GM12874 (cell line): ENCODE measurements around the gene ZBTB34.

Experiments
- TF ChIP-seq, protein P1 (sequence below): IDR thresholded peaks from 2 replicates; pipeline ENCODE4 v1.5.1; 2011; ENCODE audit warnings: low read depth, mild to moderate bottlenecking, control low read depth, low read length, moderate library complexity; ENCODE audit not compliant: insufficient read depth

ZBTB34 gene

DNA sequence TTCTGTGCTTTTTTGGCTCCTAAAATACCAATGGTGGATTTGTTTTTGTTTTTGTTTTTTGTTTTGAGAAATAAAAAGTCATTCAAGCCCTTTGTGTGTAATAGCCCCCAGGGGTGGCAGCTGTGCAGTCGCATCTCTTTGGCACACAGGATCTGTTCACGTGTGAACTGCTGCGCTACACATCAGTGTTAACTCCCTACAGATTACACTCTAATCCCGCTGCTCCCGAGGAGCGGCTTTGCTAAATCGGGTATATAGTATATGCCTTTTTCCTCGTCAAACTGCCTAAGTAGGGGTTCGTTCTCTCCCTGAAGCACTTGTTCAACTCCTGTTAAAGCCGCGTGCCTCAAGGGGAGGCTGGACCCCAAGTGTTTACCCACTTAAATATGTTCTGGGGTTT, 22.3 kb downstream of the ZBTB34 start:
- TF ChIP-seq, protein P1, sequence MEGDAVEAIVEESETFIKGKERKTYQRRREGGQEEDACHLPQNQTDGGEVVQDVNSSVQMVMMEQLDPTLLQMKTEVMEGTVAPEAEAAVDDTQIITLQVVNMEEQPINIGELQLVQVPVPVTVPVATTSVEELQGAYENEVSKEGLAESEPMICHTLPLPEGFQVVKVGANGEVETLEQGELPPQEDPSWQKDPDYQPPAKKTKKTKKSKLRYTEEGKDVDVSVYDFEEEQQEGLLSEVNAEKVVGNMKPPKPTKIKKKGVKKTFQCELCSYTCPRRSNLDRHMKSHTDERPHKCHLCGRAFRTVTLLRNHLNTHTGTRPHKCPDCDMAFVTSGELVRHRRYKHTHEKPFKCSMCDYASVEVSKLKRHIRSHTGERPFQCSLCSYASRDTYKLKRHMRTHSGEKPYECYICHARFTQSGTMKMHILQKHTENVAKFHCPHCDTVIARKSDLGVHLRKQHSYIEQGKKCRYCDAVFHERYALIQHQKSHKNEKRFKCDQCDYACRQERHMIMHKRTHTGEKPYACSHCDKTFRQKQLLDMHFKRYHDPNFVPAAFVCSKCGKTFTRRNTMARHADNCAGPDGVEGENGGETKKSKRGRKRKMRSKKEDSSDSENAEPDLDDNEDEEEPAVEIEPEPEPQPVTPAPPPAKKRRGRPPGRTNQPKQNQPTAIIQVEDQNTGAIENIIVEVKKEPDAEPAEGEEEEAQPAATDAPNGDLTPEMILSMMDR = no peak

GRCh38 chr9:126883636-126884035, 23.2 kb downstream of the ZBTB34 start:
- TF ChIP-seq, protein P1 = no peak

- TF ChIP-seq, protein P1 = no peak
Measured at GRCh38 chr9:126885131-126885641, 24.7 kb downstream of the ZBTB34 start.

DNA sequence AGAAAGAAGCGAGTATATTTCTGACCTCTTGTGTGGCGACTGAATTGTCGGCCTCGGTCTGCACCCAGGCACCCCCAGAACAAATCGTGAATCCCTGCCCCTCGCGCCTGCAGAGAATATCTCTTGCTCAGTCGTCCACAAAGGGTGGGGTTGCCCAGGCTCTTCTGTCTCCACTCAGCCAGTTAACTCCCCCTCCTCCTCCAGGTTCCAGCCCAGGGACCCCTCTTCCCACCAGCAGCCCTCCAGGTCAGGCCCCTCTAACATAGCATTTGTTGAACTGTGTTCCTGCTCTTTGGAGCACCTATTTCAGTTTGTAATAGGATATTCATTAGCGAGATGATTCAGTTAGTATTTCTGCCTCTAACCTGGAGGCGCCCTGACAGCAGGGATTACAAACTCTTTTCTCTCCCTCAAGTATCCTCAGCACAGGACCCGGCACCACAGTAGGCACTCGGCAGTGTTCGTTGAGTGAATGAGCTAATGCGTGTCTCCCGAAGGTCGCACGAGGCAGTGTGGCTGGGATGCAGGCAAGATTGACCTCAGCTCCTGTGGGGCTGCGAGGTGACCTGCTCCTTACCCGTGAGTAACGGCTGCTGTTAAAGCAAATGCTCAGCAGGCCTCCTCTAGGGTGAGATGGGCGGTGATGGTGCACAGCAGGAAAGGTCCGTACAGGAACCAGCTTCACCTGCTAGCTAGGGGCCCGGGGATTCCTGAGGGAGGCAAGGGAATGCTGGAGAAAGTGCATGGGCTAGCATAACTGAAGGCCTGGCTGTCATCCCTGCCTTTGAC, 25.8 kb downstream of the ZBTB34 start:
- TF ChIP-seq, protein P1 = no peak

DNA sequence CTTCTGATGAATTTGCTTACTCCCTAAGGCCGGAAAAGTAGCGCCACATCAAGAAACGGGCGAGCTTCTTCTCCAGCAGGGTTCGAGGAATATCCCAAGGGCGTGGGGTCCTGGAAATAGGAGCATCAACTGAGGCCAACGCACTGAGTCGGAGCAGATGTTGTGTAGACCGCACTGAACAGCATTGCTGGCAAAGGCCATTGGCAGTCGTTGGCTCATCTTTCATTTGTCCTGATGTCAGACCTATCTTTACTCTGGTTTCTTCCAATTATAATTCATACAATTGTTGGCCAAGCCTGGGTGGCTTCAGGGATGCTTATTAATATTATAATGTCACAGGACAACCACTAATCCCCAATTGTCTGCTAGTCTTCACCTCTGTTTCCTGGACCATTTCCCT, 26.5 kb downstream of the ZBTB34 start:
- TF ChIP-seq, protein P1 = no peak

DNA sequence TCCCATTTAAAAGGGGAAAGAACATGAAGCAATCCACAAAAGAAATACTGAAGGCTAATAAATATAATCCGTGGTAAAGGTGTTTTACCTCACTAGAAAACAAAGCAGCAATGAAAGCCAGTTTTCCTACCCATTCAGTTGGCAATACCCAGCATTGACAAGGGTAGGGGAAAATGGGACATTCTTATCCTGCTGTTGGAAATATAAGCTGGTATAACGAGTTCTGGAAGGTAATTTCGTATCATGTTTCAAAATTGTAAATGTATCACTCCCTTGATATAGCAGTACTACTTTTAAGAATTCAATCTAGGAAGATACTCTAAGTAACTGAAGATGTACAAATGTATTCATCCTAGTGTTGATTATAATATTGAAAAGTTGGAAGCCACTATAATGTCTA, 31.2 kb downstream of the ZBTB34 start:
- TF ChIP-seq, protein P1 = no peak

DNA sequence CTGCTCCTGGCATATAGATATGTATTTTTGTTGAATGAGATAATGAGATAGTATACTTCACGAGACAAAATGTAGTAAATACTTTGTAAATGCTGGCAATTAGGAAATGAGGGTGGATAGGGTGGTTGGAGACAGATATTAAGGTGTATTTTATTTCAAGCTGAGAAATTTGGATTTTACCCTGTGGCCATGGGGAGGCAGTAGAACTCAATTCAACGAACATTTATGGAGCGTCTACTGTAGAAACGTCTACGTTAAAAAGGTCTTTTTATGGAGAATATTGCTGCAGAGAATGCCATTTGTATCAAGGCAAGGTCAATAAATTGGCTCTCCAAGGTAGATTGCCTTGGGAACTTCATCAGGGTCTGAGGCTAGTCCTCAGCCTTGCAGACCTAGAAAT, 32.6 kb downstream of the ZBTB34 start:
- TF ChIP-seq, protein P1 = no peak
